Measurements from ENCODE around the gene AP4B1. TPM values are rescaled to one million over a fixed set of nuclear protein-coding genes. Genes with fewer than 3 reads are reported as not detected.

Gene AP4B1
- total RNA-seq, 3 donors from 2014 or later = 10.8 to 18.1 (median 14.9) TPM

GRCh38 chr1:113937146-113937545, 32.5 kb upstream of the AP4B1 start:
- Histone ChIP-seq H3K9me3 (no peaks in the 10 kb centered on the region), H3K27me3 (no peaks in the 10 kb centered on the region), H3K4me1 (no peaks in the 10 kb centered on the region), H3K4me3 (no peak overlapping the region), H3K27ac (no peak overlapping the region), H3K36me3 (peaks cover 5% of the 10 kb centered on the region)
- DNase-seq (ENCODE audit: low spot score in 2 of 2) = no peak
- intact Hi-C loops (cut with DNase I; ENCODE audit: low total_unique reads) = no loop called here
- TF ChIP-seq POLR2A (IDR thresholded peaks at IDR 0.05) (no peak), CTCF (IDR thresholded peaks at IDR 0.05) (no peak), POLR2AphosphoS5 (IDR thresholded peaks at IDR 0.05) (no peak)

GRCh38 chr1:113935970-113936369, 31.4 kb upstream of the AP4B1 start:
- TF ChIP-seq POLR2AphosphoS5 (IDR thresholded peaks at IDR 0.05) (no peak), CTCF (IDR thresholded peaks at IDR 0.05) (no peak), POLR2A (IDR thresholded peaks at IDR 0.05) (no peak)
- intact Hi-C loops (cut with DNase I; ENCODE audit: low total_unique reads) = no loop called here
- Histone ChIP-seq H3K4me3 (no peak overlapping the region), H3K36me3 (no peaks in the 10 kb centered on the region), H3K27ac (no peak overlapping the region), H3K4me1 (no peaks in the 10 kb centered on the region), H3K9me3 (no peaks in the 10 kb centered on the region), H3K27me3 (no peaks in the 10 kb centered on the region)
- no peak for DNase-seq (ENCODE audit: low spot score in 2 of 2)

GRCh38 chr1:113935176-113935575, 30.6 kb upstream of the AP4B1 start:
- Histone ChIP-seq H3K36me3 (no peaks in the 10 kb centered on the region), H3K4me1 (no peaks in the 10 kb centered on the region), H3K27me3 (no peaks in the 10 kb centered on the region), H3K9me3 (no peaks in the 10 kb centered on the region), H3K27ac (no peak overlapping the region), H3K4me3 (no peak overlapping the region)
- DNase-seq (ENCODE audit: low spot score in 2 of 2) = no peak
- no peak for TF ChIP-seq POLR2A (IDR thresholded peaks at IDR 0.05)
- TF ChIP-seq CTCF (IDR thresholded peaks at IDR 0.05) = no peak
- TF ChIP-seq POLR2AphosphoS5 (IDR thresholded peaks at IDR 0.05) = no peak
- intact Hi-C loops (cut with DNase I; ENCODE audit: low total_unique reads) = no loop called here

- H3K4me3 ChIP-seq = no peak overlapping the region
- no peaks in the 10 kb centered on the region for H3K9me3 ChIP-seq
- no peak overlapping the region for H3K27ac ChIP-seq
- no peaks in the 10 kb centered on the region for H3K27me3 ChIP-seq
- intact Hi-C loops (cut with DNase I; ENCODE audit: low total_unique reads) = no loop called here
- TF ChIP-seq POLR2AphosphoS5 (IDR thresholded peaks at IDR 0.05) (no peak), CTCF (IDR thresholded peaks at IDR 0.05) (no peak), POLR2A (IDR thresholded peaks at IDR 0.05) (no peak)
- DNase-seq (ENCODE audit: low spot score in 2 of 2) = no peak
- H3K4me1 ChIP-seq = no peaks in the 10 kb centered on the region
- no peaks in the 10 kb centered on the region for H3K36me3 ChIP-seq
These were observed 30.0 kb upstream of the AP4B1 start for GRCh38 chr1:113934511-113935055.

- no peak for DNase-seq (ENCODE audit: low spot score in 2 of 2)
- Histone ChIP-seq H3K36me3 (no peaks in the 10 kb centered on the region), H3K9me3 (no peaks in the 10 kb centered on the region), H3K4me3 (no peak overlapping the region), H3K27ac (no peak overlapping the region), H3K27me3 (no peaks in the 10 kb centered on the region), H3K4me1 (no peaks in the 10 kb centered on the region)
- TF ChIP-seq POLR2AphosphoS5 (IDR thresholded peaks at IDR 0.05) (no peak), POLR2A (IDR thresholded peaks at IDR 0.05) (no peak), CTCF (IDR thresholded peaks at IDR 0.05) (no peak)
- intact Hi-C loops (cut with DNase I; ENCODE audit: low total_unique reads) = no loop called here
These were observed 29.4 kb upstream of the AP4B1 start for GRCh38 chr1:113934006-113934405.

Measured in breast epithelium (tissue), 4 donors.